Activated T-helper 1 cell treated with anti-CD3 and anti-CD28 coated beads, Interleukin-12 subunit alpha, Interleukin-12 subunit beta, Interleukin-2, Interleukin-4 antibody, amounts not matched to agents 30 ng/mL and 10 ng/mL and 1 ng/mL, durations not matched to agents 14 hours and 24 hours and 36 hours (primary cell): ENCODE results near the gene PARP15. TPM values are rescaled to one million over a fixed set of nuclear protein-coding genes. Genes with fewer than 3 reads are reported as not detected.
"Not testable (repeated sequence)": the region's sequence is repeated elsewhere in the genome, so short reads cannot be mapped to it uniquely, and the experiment has no call there.

Experiments used
- DNase-seq: peaks from one replicate; pipeline ENCODE4 v3.0.0; 2021; ENCODE audit warnings: low spot score
- H3K27ac Mint-ChIP-seq: one replicate; pipeline ENCODE4 v1.8.0; 2021; ENCODE audit warnings: mild to moderate bottlenecking, mixed read lengths
- H3K27me3 Mint-ChIP-seq: one replicate; pipeline ENCODE4 v1.8.0; 2022; ENCODE audit warnings: mild to moderate bottlenecking, moderate library complexity, mixed read lengths; ENCODE audit not compliant: insufficient read depth
- H3K36me3 Mint-ChIP-seq: one replicate; pipeline ENCODE4 v1.8.0; 2021; ENCODE audit warnings: low read depth, mixed read lengths
- H3K4me1 Mint-ChIP-seq: one replicate; pipeline ENCODE4 v1.8.0; 2021; ENCODE audit warnings: low read depth, mixed read lengths
- H3K4me3 Mint-ChIP-seq: one replicate; pipeline ENCODE4 v1.8.0; 2021; ENCODE audit warnings: mild to moderate bottlenecking, moderate library complexity, mixed read lengths
- H3K9me3 Mint-ChIP-seq: one replicate; pipeline ENCODE4 v1.8.0; 2021; ENCODE audit warnings: mixed read lengths
- intact Hi-C: fragments of 100-400 bp; cut with micrococcal nuclease; formaldehyde crosslinking; loops from one replicate; pipeline ENCODE4 v1.15.1; 2024
- total RNA-seq: library from RNA; stranded (reverse); gene quantifications from 2 replicates; pipeline ENCODE4 v1.2.3, GENCODE V29; 2022

Gene PARP15
- total RNA-seq, 1 donor from 2014 or later, result 13.2 TPM

GRCh38 chr3:122628567-122628966, 51.1 kb downstream of the PARP15 start:
- peaks cover 24% of the 10 kb centered on the region for H3K36me3 Mint-ChIP-seq
- intact Hi-C loops, result no loop called here
- no peak overlapping the region for H3K27ac Mint-ChIP-seq
- H3K9me3 Mint-ChIP-seq, result no peaks in the 10 kb centered on the region
- no peaks in the 10 kb centered on the region for H3K27me3 Mint-ChIP-seq
- H3K4me3 Mint-ChIP-seq, result no peak overlapping the region
- no peaks in the 10 kb centered on the region for H3K4me1 Mint-ChIP-seq
- no peak for DNase-seq

DNA sequence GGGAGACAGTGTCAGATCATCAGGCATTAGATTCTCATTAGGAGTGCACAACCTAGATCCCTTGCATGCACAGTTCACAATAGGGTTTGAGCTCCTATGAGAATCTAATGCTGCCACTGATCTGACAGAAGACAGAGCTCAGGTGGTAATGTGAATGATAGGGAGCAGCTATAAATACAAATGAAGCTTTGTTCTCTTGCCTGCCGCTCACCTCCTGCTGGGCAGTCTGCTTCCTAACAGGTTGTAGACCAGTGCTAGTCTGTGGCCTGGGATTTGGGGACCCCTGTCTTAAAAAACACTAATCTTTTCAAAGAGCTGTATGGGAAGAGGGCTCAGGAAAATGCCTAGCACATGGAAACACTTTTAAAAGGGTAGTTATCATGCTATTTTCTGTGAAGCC, 52.3 kb downstream of the PARP15 start:
- Mint-ChIP-seq H3K4me1 (peaks cover 6% of the 10 kb centered on the region), H3K27ac (no peak overlapping the region), H3K36me3 (peaks cover 30% of the 10 kb centered on the region), H3K27me3 (no peaks in the 10 kb centered on the region), H3K9me3 (no peaks in the 10 kb centered on the region), H3K4me3 (no peak overlapping the region)
- no peak for DNase-seq
- intact Hi-C loops, result no loop called here

DNA sequence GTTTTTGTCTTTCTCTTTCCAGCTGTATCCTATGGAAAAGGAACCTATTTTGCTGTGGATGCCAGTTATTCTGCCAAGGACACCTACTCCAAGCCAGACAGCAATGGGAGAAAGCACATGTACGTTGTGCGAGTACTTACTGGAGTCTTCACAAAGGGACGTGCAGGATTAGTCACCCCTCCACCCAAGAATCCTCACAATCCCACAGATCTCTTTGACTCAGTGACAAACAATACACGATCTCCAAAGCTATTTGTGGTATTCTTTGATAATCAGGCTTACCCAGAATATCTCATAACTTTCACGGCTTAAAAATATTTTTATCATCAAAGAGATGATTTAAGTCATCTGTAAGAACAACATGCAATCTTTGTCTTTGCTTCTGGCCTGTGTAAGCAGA, 58.3 kb downstream of the PARP15 start:
- H3K27me3 Mint-ChIP-seq, result no peaks in the 10 kb centered on the region
- DNase-seq, result no peak
- peaks cover 36% of the 10 kb centered on the region for H3K36me3 Mint-ChIP-seq
- no peaks in the 10 kb centered on the region for H3K9me3 Mint-ChIP-seq
- H3K4me3 Mint-ChIP-seq, result no peak overlapping the region
- intact Hi-C loops, result no loop called here
- peaks cover 6% of the 10 kb centered on the region for H3K4me1 Mint-ChIP-seq
- no peak overlapping the region for H3K27ac Mint-ChIP-seq

GRCh38 chr3:122636697-122637096, 59.2 kb downstream of the PARP15 start:
- no peaks in the 10 kb centered on the region for H3K27me3 Mint-ChIP-seq
- H3K9me3 Mint-ChIP-seq, result no peaks in the 10 kb centered on the region
- H3K27ac Mint-ChIP-seq, result no peak overlapping the region
- H3K4me3 Mint-ChIP-seq, result no peak overlapping the region
- H3K36me3 Mint-ChIP-seq, result peaks cover 41% of the 10 kb centered on the region
- intact Hi-C loops, result no loop called here
- DNase-seq, result no peak
- H3K4me1 Mint-ChIP-seq, result peaks cover 11% of the 10 kb centered on the region

DNA sequence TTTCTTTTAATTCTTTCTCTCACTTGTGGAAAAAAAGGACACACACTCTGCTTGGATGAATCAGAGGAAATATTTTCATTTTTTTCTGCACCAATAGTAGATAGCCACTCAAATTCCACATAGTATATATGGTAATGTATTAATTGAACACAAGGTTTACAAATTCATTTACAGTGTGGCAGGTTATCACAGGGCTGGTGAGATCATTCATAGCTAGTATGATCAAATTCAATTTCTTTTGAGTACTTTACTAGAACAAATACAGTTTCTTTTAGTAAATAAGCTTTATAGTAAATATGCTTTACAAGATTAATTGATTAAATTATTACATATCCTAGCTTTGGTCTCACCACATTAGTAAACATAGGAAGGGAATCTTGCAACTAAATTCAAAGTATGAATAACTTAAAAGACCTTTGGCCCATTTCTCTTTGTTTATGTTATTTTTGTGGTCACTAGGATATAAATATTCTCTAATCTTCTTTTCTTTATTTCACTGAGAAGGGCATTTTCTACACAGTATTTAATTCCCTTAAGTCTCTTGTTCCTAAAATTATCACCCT, 63.1 kb downstream of the PARP15 start:
- Mint-ChIP-seq H3K36me3 (peaks cover 31% of the 10 kb centered on the region), H3K4me1 (peaks cover 24% of the 10 kb centered on the region), H3K4me3 (no peak overlapping the region), H3K9me3 (no peaks in the 10 kb centered on the region), H3K27ac (no peak overlapping the region), H3K27me3 (no peaks in the 10 kb centered on the region)
- intact Hi-C loops, result no loop called here
- DNase-seq, result no peak

GRCh38 chr3:122642935-122643334, 65.5 kb downstream of the PARP15 start:
- H3K36me3 Mint-ChIP-seq, result peaks cover 20% of the 10 kb centered on the region
- no peaks in the 10 kb centered on the region for H3K9me3 Mint-ChIP-seq
- no peaks in the 10 kb centered on the region for H3K27me3 Mint-ChIP-seq
- H3K27ac Mint-ChIP-seq, result peak overlapping the region; percentile 74
- peak overlapping the region; percentile 28 for H3K4me3 Mint-ChIP-seq
- peaks cover 41% of the 10 kb centered on the region for H3K4me1 Mint-ChIP-seq
- no peak for DNase-seq
- intact Hi-C loops, result loop anchor here (1.0 to 2.0 kb wide), 4 partner anchors 26 to 67 kb away; no protein-coding TSS in a partner anchor

DNA sequence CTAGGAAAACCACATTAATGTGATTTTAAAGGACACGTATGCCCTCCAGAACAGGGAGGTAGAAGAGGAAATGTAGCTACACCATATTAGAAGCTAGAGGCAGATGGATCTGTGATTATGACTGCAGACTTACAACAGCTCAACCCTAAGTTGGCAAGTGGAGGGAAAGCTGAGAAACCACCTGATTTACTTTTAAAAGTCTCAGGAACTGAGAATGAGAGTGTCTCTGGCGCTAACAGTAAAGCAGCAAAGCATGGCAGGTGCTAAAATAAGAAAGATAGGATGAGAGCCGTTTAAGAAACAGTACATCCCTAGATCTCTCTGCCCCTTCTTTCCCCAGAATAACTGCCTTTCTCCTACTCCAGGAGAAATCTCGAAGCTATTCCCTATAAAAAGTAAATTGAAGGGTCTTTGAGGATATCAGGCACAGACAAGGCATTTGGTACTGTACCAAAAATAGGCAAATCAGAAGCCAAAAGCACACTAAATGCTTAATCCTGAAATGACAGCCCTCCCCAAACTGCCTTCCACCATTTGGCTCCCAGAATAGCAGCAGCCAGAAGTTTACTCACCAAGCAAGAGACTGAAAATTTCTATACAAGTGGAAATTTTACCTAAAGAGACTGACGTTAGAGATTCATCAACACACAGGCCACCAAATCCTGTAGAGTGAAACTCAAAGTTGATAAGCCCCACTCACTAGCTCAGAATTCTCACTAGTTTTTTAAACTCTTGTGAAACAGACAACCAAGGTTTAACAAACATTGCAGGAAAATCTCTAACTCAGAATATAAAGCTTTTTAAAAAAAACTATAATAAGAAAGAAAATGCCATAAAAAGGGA, 68.9 kb downstream of the PARP15 start:
- intact Hi-C loops, result no loop called here
- no peaks in the 10 kb centered on the region for H3K9me3 Mint-ChIP-seq
- peaks cover 5% of the 10 kb centered on the region for H3K27me3 Mint-ChIP-seq
- peaks cover 35% of the 10 kb centered on the region for H3K4me1 Mint-ChIP-seq
- peaks cover 5% of the 10 kb centered on the region for H3K36me3 Mint-ChIP-seq
- H3K27ac Mint-ChIP-seq, result no peak overlapping the region
- H3K4me3 Mint-ChIP-seq, result no peak overlapping the region
- DNase-seq, result no peak

GRCh38 chr3:122651233-122651907, 73.9 kb downstream of the PARP15 start:
- H3K27ac Mint-ChIP-seq, intact Hi-C loops, H3K27me3 Mint-ChIP-seq, H3K36me3 Mint-ChIP-seq, DNase-seq, H3K9me3 Mint-ChIP-seq, H3K4me3 Mint-ChIP-seq: not testable (repeated sequence)
- H3K4me1 Mint-ChIP-seq, result peaks cover 11% of the 10 kb centered on the region

GRCh38 chr3:122651962-122652361, 74.5 kb downstream of the PARP15 start:
- H3K4me1 Mint-ChIP-seq, intact Hi-C loops, H3K27ac Mint-ChIP-seq, H3K27me3 Mint-ChIP-seq, DNase-seq, H3K9me3 Mint-ChIP-seq, H3K36me3 Mint-ChIP-seq, H3K4me3 Mint-ChIP-seq: not testable (repeated sequence)

GRCh38 chr3:122658336-122658735, 80.9 kb downstream of the PARP15 start:
- H3K9me3 Mint-ChIP-seq, DNase-seq, H3K27ac Mint-ChIP-seq, intact Hi-C loops, H3K4me3 Mint-ChIP-seq, H3K4me1 Mint-ChIP-seq, H3K36me3 Mint-ChIP-seq: not testable (repeated sequence)
- H3K27me3 Mint-ChIP-seq, result peaks cover 15% of the 10 kb centered on the region

- no peak overlapping the region for H3K4me3 Mint-ChIP-seq
- intact Hi-C loops, result no loop called here
- H3K4me1 Mint-ChIP-seq, result no peaks in the 10 kb centered on the region
- no peaks in the 10 kb centered on the region for H3K36me3 Mint-ChIP-seq
- no peak overlapping the region for H3K27ac Mint-ChIP-seq
- no peak for DNase-seq
- H3K27me3 Mint-ChIP-seq, result peaks cover 15% of the 10 kb centered on the region
- H3K9me3 Mint-ChIP-seq, result peaks cover 6% of the 10 kb centered on the region
These were observed 83.0 kb downstream of the PARP15 start for GRCh38 chr3:122660297-122660974.

GRCh38 chr3:122661633-122662032, 84.2 kb downstream of the PARP15 start:
- Mint-ChIP-seq H3K4me3 (no peak overlapping the region), H3K4me1 (no peaks in the 10 kb centered on the region)
- intact Hi-C loops, result no loop called here

DNA sequence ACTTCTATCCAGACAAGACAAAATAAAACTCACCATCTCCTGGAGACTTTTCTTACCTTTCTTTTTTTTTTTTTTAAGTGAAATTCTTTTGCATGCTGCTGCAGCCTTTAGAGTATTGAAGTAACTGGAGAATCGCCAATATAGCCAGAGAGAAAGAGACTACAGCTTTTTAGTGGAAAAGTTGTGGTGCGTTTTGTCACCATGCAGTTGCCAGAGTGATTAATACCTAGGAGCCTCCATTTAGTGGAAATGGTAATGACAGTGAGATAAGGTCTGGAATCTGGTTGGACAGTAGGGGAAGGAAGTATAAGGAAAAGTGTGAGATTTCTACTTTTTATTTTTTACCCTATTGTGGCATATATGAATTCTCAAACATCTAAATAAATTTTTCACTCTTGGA, 85.1 kb downstream of the PARP15 start:
- peaks cover 17% of the 10 kb centered on the region for H3K27me3 Mint-ChIP-seq
- H3K9me3 Mint-ChIP-seq, result peaks cover 7% of the 10 kb centered on the region
- H3K4me3 Mint-ChIP-seq, result no peak overlapping the region
- no peak for DNase-seq
- no peak overlapping the region for H3K27ac Mint-ChIP-seq
- intact Hi-C loops, result no loop called here
- no peaks in the 10 kb centered on the region for H3K36me3 Mint-ChIP-seq
- H3K4me1 Mint-ChIP-seq, result no peaks in the 10 kb centered on the region

More at GRCh38 chr3:122661633-122662032, 84.2 kb downstream of the PARP15 start:
- DNase-seq, result no peak
- Mint-ChIP-seq H3K9me3 (peaks cover 6% of the 10 kb centered on the region), H3K27me3 (peaks cover 17% of the 10 kb centered on the region), H3K27ac (no peak overlapping the region), H3K36me3 (no peaks in the 10 kb centered on the region)
